Gastrocnemius medialis (tissue), 4 donors: ENCODE measurements around the gene ZMAT3.

Experiments
- POLR2A ChIP-seq, 2 donors: fragments of 450-650 bp; IDR thresholded peaks; one replicate each; pipeline ENCODE4 v1.6.1; 2017; ENCODE audit warnings: antibody characterized with exemption in 2 of 2, mild to moderate bottlenecking in 2 of 2, moderate library complexity in 2 of 2
- TF ChIP-seq, protein P1 (sequence below), 5 experiments: fragments of 450-650 bp in 3 of 5; fragments of 200-600 bp in 2 of 5; sonication (generic) in 2 of 5; IDR thresholded peaks in 4 of 5; conservative IDR thresholded peaks in 1 of 5; 1 replicate in 4 of 5; 2 replicates in 1 of 5; pipeline ENCODE4 v1.5.1; 2016 to 2019; ENCODE audit warnings: antibody characterized with exemption in 5 of 5, mild to moderate bottlenecking in 3 of 5, moderate library complexity in 3 of 5

GRCh38 chr3:178982137-178982536, 89.5 kb downstream of the ZMAT3 start:
- TF ChIP-seq, protein P1, sequence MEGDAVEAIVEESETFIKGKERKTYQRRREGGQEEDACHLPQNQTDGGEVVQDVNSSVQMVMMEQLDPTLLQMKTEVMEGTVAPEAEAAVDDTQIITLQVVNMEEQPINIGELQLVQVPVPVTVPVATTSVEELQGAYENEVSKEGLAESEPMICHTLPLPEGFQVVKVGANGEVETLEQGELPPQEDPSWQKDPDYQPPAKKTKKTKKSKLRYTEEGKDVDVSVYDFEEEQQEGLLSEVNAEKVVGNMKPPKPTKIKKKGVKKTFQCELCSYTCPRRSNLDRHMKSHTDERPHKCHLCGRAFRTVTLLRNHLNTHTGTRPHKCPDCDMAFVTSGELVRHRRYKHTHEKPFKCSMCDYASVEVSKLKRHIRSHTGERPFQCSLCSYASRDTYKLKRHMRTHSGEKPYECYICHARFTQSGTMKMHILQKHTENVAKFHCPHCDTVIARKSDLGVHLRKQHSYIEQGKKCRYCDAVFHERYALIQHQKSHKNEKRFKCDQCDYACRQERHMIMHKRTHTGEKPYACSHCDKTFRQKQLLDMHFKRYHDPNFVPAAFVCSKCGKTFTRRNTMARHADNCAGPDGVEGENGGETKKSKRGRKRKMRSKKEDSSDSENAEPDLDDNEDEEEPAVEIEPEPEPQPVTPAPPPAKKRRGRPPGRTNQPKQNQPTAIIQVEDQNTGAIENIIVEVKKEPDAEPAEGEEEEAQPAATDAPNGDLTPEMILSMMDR (IDR thresholded peaks at IDR 0.05 in 4 of 5, conservative IDR thresholded peaks at IDR 0.05 in 1 of 5) = no peak
- no peak for TF ChIP-seq POLR2A (IDR thresholded peaks at IDR 0.05)
